ENCODE results near the gene ZBTB12.

Gene ZBTB12

GRCh38 chr6:31897612-31898382 is 4.1 kb downstream of the ZBTB12 start, which contains the start of gene EHMT2:
TSS of gene EHMT2 (minus strand) at chr6:31897698. CDS start at chr6:31897677, 21 bp downstream.
- in situ Hi-C loops (cut with MboI; ENCODE audit: low sequenced_read_pairs): no loop called here

GRCh38 chr6:31896856-31897611 is 4.9 kb downstream of the ZBTB12 start:
- in situ Hi-C loops (cut with MboI; ENCODE audit: low sequenced_read_pairs): no loop called here

- in situ Hi-C loops (cut with MboI; ENCODE audit: low sequenced_read_pairs): no loop called here
These were observed 5.4 kb downstream of the ZBTB12 start for GRCh38 chr6:31896493-31896855.

- in situ Hi-C loops (cut with MboI; ENCODE audit: low sequenced_read_pairs): no loop called here
These were observed 9.1 kb downstream of the ZBTB12 start for GRCh38 chr6:31892821-31893220.

- in situ Hi-C loops (cut with MboI; ENCODE audit: low sequenced_read_pairs): no loop called here
These were observed 12.4 kb downstream of the ZBTB12 start for GRCh38 chr6:31889331-31889972.

GRCh38 chr6:31888276-31889258 is 13.3 kb downstream of the ZBTB12 start:
- in situ Hi-C loops (cut with MboI; ENCODE audit: low sequenced_read_pairs): no loop called here

GRCh38 chr6:31887173-31888007 is 14.5 kb downstream of the ZBTB12 start:
- in situ Hi-C loops (cut with MboI; ENCODE audit: low sequenced_read_pairs): no loop called here

GRCh38 chr6:31886541-31886991 is 15.3 kb downstream of the ZBTB12 start:
- in situ Hi-C loops (cut with MboI; ENCODE audit: low sequenced_read_pairs): no loop called here

- in situ Hi-C loops (cut with MboI; ENCODE audit: low sequenced_read_pairs): no loop called here
These were observed 17.3 kb downstream of the ZBTB12 start for GRCh38 chr6:31884528-31885035.

GRCh38 chr6:31883676-31884075 is 18.2 kb downstream of the ZBTB12 start:
- in situ Hi-C loops (cut with MboI; ENCODE audit: low sequenced_read_pairs): no loop called here

- in situ Hi-C loops (cut with MboI; ENCODE audit: low sequenced_read_pairs): no loop called here
These were observed 19.5 kb downstream of the ZBTB12 start for GRCh38 chr6:31882344-31882743.

GRCh38 chr6:31881136-31881859 is 20.6 kb downstream of the ZBTB12 start:
- in situ Hi-C loops (cut with MboI; ENCODE audit: low sequenced_read_pairs): no loop called here

- in situ Hi-C loops (cut with MboI; ENCODE audit: low sequenced_read_pairs): no loop called here
These were observed 21.3 kb downstream of the ZBTB12 start for GRCh38 chr6:31880616-31881015.

GRCh38 chr6:31879901-31880300 is 22.0 kb downstream of the ZBTB12 start:
- in situ Hi-C loops (cut with MboI; ENCODE audit: low sequenced_read_pairs): no loop called here

- in situ Hi-C loops (cut with MboI; ENCODE audit: low sequenced_read_pairs): no loop called here
These were observed 22.7 kb downstream of the ZBTB12 start for GRCh38 chr6:31879143-31879542.

- in situ Hi-C loops (cut with MboI; ENCODE audit: low sequenced_read_pairs): no loop called here
These were observed 23.2 kb downstream of the ZBTB12 start, which contains the start of gene SLC44A4 for GRCh38 chr6:31878726-31879125. TSS of gene SLC44A4 (minus strand) at chr6:31878997. CDS start at chr6:31878980, 17 bp downstream.

GRCh38 chr6:31878222-31878621 is 23.7 kb downstream of the ZBTB12 start:
- in situ Hi-C loops (cut with MboI; ENCODE audit: low sequenced_read_pairs): no loop called here

- in situ Hi-C loops (cut with MboI; ENCODE audit: low sequenced_read_pairs): no loop called here
These were observed 24.2 kb downstream of the ZBTB12 start for GRCh38 chr6:31877651-31878161.

Measured in hTERT RPE-1 (cell line).